H1 (cell line): ENCODE data around the gene HEXIM1. TPM values are rescaled to one million over a fixed set of nuclear protein-coding genes. Genes with fewer than 3 reads are reported as not detected.

Experiments
- ATF3 ChIP-seq: IDR thresholded peaks from 2 replicates; pipeline ENCODE4 v1.6.1; 2011; ENCODE audit warnings: low read depth, mild to moderate bottlenecking, low read length; ENCODE audit not compliant: insufficient read depth
- BRCA1 ChIP-seq: IDR thresholded peaks from 2 replicates; pipeline ENCODE4 v1.6.1; 2012; ENCODE audit warnings: low read depth, low read length, improper control_type of control experiment
- FOSL1 ChIP-seq: IDR thresholded peaks from 2 replicates; pipeline ENCODE4 v1.6.1; 2011; ENCODE audit warnings: mild to moderate bottlenecking, low read depth, low read length, moderate library complexity; ENCODE audit not compliant: insufficient read depth
- POLR2AphosphoS5 ChIP-seq: IDR thresholded peaks from 2 replicates; pipeline ENCODE4 v1.6.1; 2011; ENCODE audit warnings: low read depth, low read length
- SUZ12 ChIP-seq: fragments of 200-600 bp; sonication (generic); IDR thresholded peaks from 2 replicates; pipeline ENCODE4 v1.6.1; 2012; ENCODE audit warnings: mild to moderate bottlenecking, inconsistent platforms, low read length, moderate library complexity, mixed read lengths
- polyA plus RNA-seq, 7 experiments: library from polyadenylated mRNA; depleted of rRNA in 3 of 7; stranded (reverse) in 5 of 7; unstranded in 2 of 7; fragments of >200 nt in 5 of 7; fragments of 200-250 nt in 2 of 7; gene quantifications; 1 replicate in 5 of 7; 2 replicates in 1 of 7; 4 replicates in 1 of 7; pipeline versions ENCODE4 v1.2.1 to v1.2.3, GENCODE V29; 2011 to 2013; ENCODE audit warnings: missing spikeins in 2 of 7, mixed read lengths in 2 of 7
- total RNA-seq: library from RNA; stranded (reverse); fragmentation: NEBNext Ultra II Directional; extraction: Animal tissue kit (Norgen Biotek cat#: 25700); gene quantifications from 2 replicates; pipeline ENCODE4 v1.2.1, GENCODE V29; 2021

Gene HEXIM1
- total and polyA plus RNA-seq, 2 of the 8 experiments (the other 6 are each of a cell fraction or from before 2014, with no cell fraction given): 9.1 to 38.3 TPM

- TF ChIP-seq ATF3 (no peak), SUZ12 (no peak), POLR2AphosphoS5 (no peak), BRCA1 (no peak), FOSL1 (no peak)
- TF ChIP-seq, all 59 proteins: peak for 0
Measured at GRCh38 chr17:45130681-45131615, 17.3 kb upstream of the HEXIM1 start (continued).
